KMS-11 (cell line): ENCODE data around the gene TSPAN15.

Experiments used
- H2AFZ ChIP-seq: fragments of 200-600 bp; sonication (generic); 2 replicates; pipeline ENCODE4 v1.6.1; 2016; ENCODE audit warnings: antibody characterized with exemption, mixed run types, low read depth
- H3K27ac ChIP-seq: fragments of 200-600 bp; sonication (generic); 2 replicates; pipeline ENCODE4 v1.6.1; 2016; ENCODE audit warnings: mild to moderate bottlenecking, mixed run types
- H3K27me3 ChIP-seq: fragments of 200-600 bp; sonication (generic); 2 replicates; pipeline ENCODE4 v1.6.1; 2017; ENCODE audit warnings: mild to moderate bottlenecking, low read depth, mixed run types, moderate library complexity; ENCODE audit not compliant: insufficient read depth
- H3K36me3 ChIP-seq: fragments of 200-600 bp; sonication (generic); 2 replicates; pipeline ENCODE4 v1.6.1; 2017; ENCODE audit warnings: mild to moderate bottlenecking, mixed run types; ENCODE audit not compliant: insufficient read depth
- H3K4me1 ChIP-seq: fragments of 200-600 bp; sonication (generic); 2 replicates; pipeline ENCODE4 v1.6.1; 2016; ENCODE audit warnings: mild to moderate bottlenecking, low read depth, mixed run types; ENCODE audit not compliant: poor library complexity, severe bottlenecking
- H3K4me2 ChIP-seq: fragments of 200-600 bp; sonication (generic); 2 replicates; pipeline ENCODE4 v1.7.0; 2016; ENCODE audit warnings: mild to moderate bottlenecking, mixed run types
- H3K4me3 ChIP-seq: fragments of 200-600 bp; sonication (generic); IDR thresholded peaks from 2 replicates; pipeline ENCODE4 v1.6.1; 2017; ENCODE audit warnings: low read depth, low read length, mixed read lengths; ENCODE audit not compliant: insufficient read depth
- H3K79me2 ChIP-seq: fragments of 200-600 bp; sonication (generic); 2 replicates; pipeline ENCODE4 v1.6.1; 2016; ENCODE audit warnings: low read depth, mixed run types; ENCODE audit not compliant: insufficient read depth
- H3K9ac ChIP-seq: fragments of 200-600 bp; sonication (generic); 2 replicates; pipeline ENCODE4 v1.6.1; 2016; ENCODE audit warnings: mild to moderate bottlenecking, mixed run types
- H4K20me1 ChIP-seq: fragments of 200-600 bp; sonication (generic); 2 replicates; pipeline ENCODE4 v1.6.1; 2016; ENCODE audit warnings: mild to moderate bottlenecking, mixed run types; ENCODE audit not compliant: insufficient read depth
- CTCF ChIP-seq: fragments of 200-600 bp; sonication (generic); conservative IDR thresholded peaks from 2 replicates; pipeline ENCODE4 v1.6.1; 2017; ENCODE audit warnings: low read depth, mild to moderate bottlenecking, antibody characterized with exemption, low read length, moderate library complexity, mixed read lengths

Gene TSPAN15

GRCh38 chr10:69461243-69462025, 10.2 kb downstream of the TSPAN15 start:
- Histone ChIP-seq H3K9ac (no peak overlapping the region), H3K79me2 (no peaks in the 10 kb centered on the region), H3K36me3 (no peaks in the 10 kb centered on the region), H3K4me3 (no peak overlapping the region), H3K27me3 (no peaks in the 10 kb centered on the region), H2AFZ (no peak overlapping the region), H3K4me1 (peaks cover 8% of the 10 kb centered on the region), H3K27ac (no peak overlapping the region), H4K20me1 (no peaks in the 10 kb centered on the region), H3K4me2 (no peak overlapping the region)
- TF ChIP-seq CTCF = no peak

GRCh38 chr10:69463886-69464285, 12.6 kb downstream of the TSPAN15 start:
- H3K4me2 ChIP-seq = no peak overlapping the region
- no peaks in the 10 kb centered on the region for H3K36me3 ChIP-seq
- peaks cover 8% of the 10 kb centered on the region for H3K4me1 ChIP-seq
- TF ChIP-seq CTCF = no peak
- H3K79me2 ChIP-seq = no peaks in the 10 kb centered on the region
- H3K27me3 ChIP-seq = no peaks in the 10 kb centered on the region
- no peak overlapping the region for H3K4me3 ChIP-seq
- H3K27ac ChIP-seq = no peak overlapping the region
- no peak overlapping the region for H3K9ac ChIP-seq
- no peak overlapping the region for H2AFZ ChIP-seq
- H4K20me1 ChIP-seq = no peaks in the 10 kb centered on the region

- no peak for TF ChIP-seq CTCF
- H3K4me3 ChIP-seq = no peak overlapping the region
Measured at GRCh38 chr10:69464401-69464800, 13.1 kb downstream of the TSPAN15 start.

GRCh38 chr10:69464801-69465401, 13.6 kb downstream of the TSPAN15 start:
- Histone ChIP-seq H3K36me3 (no peaks in the 10 kb centered on the region), H3K4me2 (no peak overlapping the region), H3K4me3 (no peak overlapping the region), H2AFZ (no peak overlapping the region), H3K27ac (no peak overlapping the region), H3K9ac (no peak overlapping the region), H3K27me3 (no peaks in the 10 kb centered on the region), H3K79me2 (no peaks in the 10 kb centered on the region), H3K4me1 (peaks cover 8% of the 10 kb centered on the region), H4K20me1 (no peaks in the 10 kb centered on the region)
- TF ChIP-seq CTCF = no peak

More at GRCh38 chr10:69464401-69464800, 13.1 kb downstream of the TSPAN15 start:
- Histone ChIP-seq H3K36me3 (no peaks in the 10 kb centered on the region), H2AFZ (no peak overlapping the region), H3K4me2 (no peak overlapping the region), H3K4me1 (peaks cover 8% of the 10 kb centered on the region), H3K9ac (no peak overlapping the region), H3K27me3 (no peaks in the 10 kb centered on the region), H3K79me2 (no peaks in the 10 kb centered on the region), H3K27ac (no peak overlapping the region), H4K20me1 (no peaks in the 10 kb centered on the region)
